GM12891 (cell line): ENCODE measurements around the gene TMEM144.

Source experiments
- POLR2A ChIP-seq: IDR thresholded peaks from 2 replicates; pipeline ENCODE4 v1.6.1; 2011; ENCODE audit warnings: low read depth, low read length, control low read depth
- POLR2AphosphoS5 ChIP-seq: IDR thresholded peaks from 2 replicates; pipeline ENCODE4 v1.6.1; 2011; ENCODE audit warnings: low read depth, low read length, control low read depth

GRCh38 chr4:158277558-158277957 is 67.3 kb downstream of the TMEM144 start:
- TF ChIP-seq POLR2AphosphoS5 = no peak
- no peak for TF ChIP-seq POLR2A
